HEK293 (cell line): ENCODE results near the gene PALD1.

ENCODE experiments used
- CTCF ChIA-PET: fragments of 350-600 bp; formaldehyde crosslinking; extraction: SDS; loops from one replicate; lab custom pipeline; 2021; ENCODE audit warnings: antibody characterized with exemption; lab: Yijun Ruan, JAX
- POLR2A ChIA-PET: fragments of 300-600 bp; formaldehyde crosslinking; extraction: SDS; loops from one replicate; lab custom pipeline; 2020; ENCODE audit warnings: antibody characterized with exemption, inconsistent platforms; lab: Yijun Ruan, JAX
- H3K27ac ChIP-seq: fragments of 200-500 bp; sonication (Bioruptor generic); 2 replicates; pipeline ENCODE4 v1.5.1; 2014; ENCODE audit warnings: low read depth, low read length, control low read depth, inconsistent platforms; ENCODE audit errors: extremely low read depth
- H3K36me3 ChIP-seq, 2 experiments: fragments of 200-500 bp in 1 of 2; sonication (Bioruptor generic) in 1 of 2; 1 replicate in 1 of 2; 2 replicates in 1 of 2; pipeline ENCODE4 v1.5.1; 2014 to 2017; ENCODE audit warnings: inconsistent platforms in 2 of 2, low read length in 2 of 2; ENCODE audit not compliant: control insufficient read depth in 2 of 2, insufficient read depth in 1 of 2
- H3K4me1 ChIP-seq: fragments of 200-500 bp; sonication (Bioruptor generic); 2 replicates; pipeline ENCODE4 v1.5.1; 2014; ENCODE audit warnings: mild to moderate bottlenecking, low read length, inconsistent platforms; ENCODE audit not compliant: control insufficient read depth, insufficient read depth
- H3K4me3 ChIP-seq: 2 replicates; pipeline ENCODE4 v1.5.1; 2011; ENCODE audit warnings: low read depth, mild to moderate bottlenecking, control low read depth, low read length, moderate library complexity
- H3K9me3 ChIP-seq: fragments of 200-500 bp; sonication (Bioruptor generic); 2 replicates; pipeline ENCODE4 v1.5.1; 2014; ENCODE audit warnings: low read depth, low read length, inconsistent platforms; ENCODE audit not compliant: control insufficient read depth, insufficient read depth
- CTCF ChIP-seq: fragments of 450-650 bp; formaldehyde crosslinking; IDR thresholded peaks from 2 replicates; pipeline ENCODE4 v1.5.1; 2016; ENCODE audit warnings: missing biosample characterization, missing genetic modification characterization
- EGR2 ChIP-seq: fragments of 450-650 bp; formaldehyde crosslinking; IDR thresholded peaks from 2 replicates; pipeline ENCODE4 v1.5.1; 2016; ENCODE audit warnings: low read depth, missing biosample characterization, missing genetic modification characterization
- GLIS1 ChIP-seq: fragments of 450-650 bp; formaldehyde crosslinking; IDR thresholded peaks from 2 replicates; pipeline ENCODE4 v1.5.1; 2016; ENCODE audit warnings: missing biosample characterization, missing genetic modification characterization
- GLIS2 ChIP-seq: fragments of 450-650 bp; formaldehyde crosslinking; IDR thresholded peaks from 2 replicates; pipeline ENCODE4 v1.5.1; 2016; ENCODE audit warnings: missing biosample characterization, missing genetic modification characterization
- HOXC10 ChIP-seq: sonication (generic); formaldehyde crosslinking; IDR thresholded peaks from 2 replicates; pipeline ENCODE4 v1.8.1; 2023; ENCODE audit warnings: mild to moderate bottlenecking, missing genetic modification reagents
- KLF1 ChIP-seq: fragments of 450-650 bp; formaldehyde crosslinking; IDR thresholded peaks from 2 replicates; pipeline ENCODE4 v1.5.1; 2016; ENCODE audit warnings: missing biosample characterization, missing genetic modification characterization
- KLF9 ChIP-seq: fragments of 450-650 bp; formaldehyde crosslinking; IDR thresholded peaks from 2 replicates; pipeline ENCODE4 v1.5.1; 2016; ENCODE audit warnings: missing biosample characterization, missing genetic modification characterization, low read depth
- PATZ1 ChIP-seq: fragments of 450-650 bp; formaldehyde crosslinking; IDR thresholded peaks from 2 replicates; pipeline ENCODE4 v1.5.1; 2016; ENCODE audit warnings: missing biosample characterization, missing genetic modification characterization
- PBX3 ChIP-seq: sonication (generic); formaldehyde crosslinking; IDR thresholded peaks from 2 replicates; pipeline ENCODE4 v1.8.1; 2022; ENCODE audit warnings: mild to moderate bottlenecking, moderate library complexity, missing genetic modification reagents
- PRDM1 ChIP-seq: fragments of 450-650 bp; formaldehyde crosslinking; IDR thresholded peaks from 2 replicates; pipeline ENCODE4; 2016; ENCODE audit warnings: missing biosample characterization, missing genetic modification characterization
- SP2 ChIP-seq: fragments of 450-650 bp; formaldehyde crosslinking; IDR thresholded peaks from 2 replicates; pipeline ENCODE4 v1.5.1; 2016; ENCODE audit warnings: missing biosample characterization, missing genetic modification characterization
- SP3 ChIP-seq: fragments of 450-650 bp; formaldehyde crosslinking; IDR thresholded peaks from 2 replicates; pipeline ENCODE4 v1.5.1; 2016; ENCODE audit warnings: missing biosample characterization, missing genetic modification characterization
- SP7 ChIP-seq: fragments of 450-650 bp; formaldehyde crosslinking; IDR thresholded peaks from 2 replicates; pipeline ENCODE4 v1.5.1; 2016; ENCODE audit warnings: missing biosample characterization, missing genetic modification characterization
- YY1 ChIP-seq: fragments of 450-650 bp; formaldehyde crosslinking; IDR thresholded peaks from 2 replicates; pipeline ENCODE4 v1.5.1; 2018; ENCODE audit warnings: missing biosample characterization, missing genetic modification characterization
- ZBTB49 ChIP-seq: fragments of 450-650 bp; formaldehyde crosslinking; IDR thresholded peaks from 2 replicates; pipeline ENCODE4 v1.5.1; 2016; ENCODE audit warnings: missing biosample characterization, missing genetic modification characterization, low read depth
- ZBTB7A ChIP-seq: fragments of 450-650 bp; formaldehyde crosslinking; IDR thresholded peaks from 2 replicates; pipeline ENCODE4 v1.5.1; 2016; ENCODE audit warnings: low read depth, missing biosample characterization, missing genetic modification characterization
- ZIC2 ChIP-seq: fragments of 450-650 bp; formaldehyde crosslinking; IDR thresholded peaks from 2 replicates; pipeline ENCODE4 v1.5.1; 2016; ENCODE audit warnings: missing biosample characterization, missing genetic modification characterization
- ZNF112 ChIP-seq: fragments of 450-650 bp; formaldehyde crosslinking; IDR thresholded peaks from 2 replicates; pipeline ENCODE4 v1.5.0; 2017; ENCODE audit warnings: missing biosample characterization, missing genetic modification characterization
- ZNF311 ChIP-seq: fragments of 450-650 bp; formaldehyde crosslinking; IDR thresholded peaks from 2 replicates; pipeline ENCODE4 v1.5.1; 2017; ENCODE audit warnings: missing biosample characterization, missing genetic modification characterization, borderline replicate concordance
- ZNF366 ChIP-seq: fragments of 450-650 bp; formaldehyde crosslinking; conservative IDR thresholded peaks from 2 replicates; pipeline ENCODE4 v1.5.1; 2016; ENCODE audit warnings: missing biosample characterization, missing genetic modification characterization
- ZNF423 ChIP-seq: fragments of 450-650 bp; formaldehyde crosslinking; IDR thresholded peaks from 2 replicates; pipeline ENCODE4 v1.5.1; 2016; ENCODE audit warnings: missing biosample characterization, missing genetic modification characterization
- ZNF549 ChIP-seq: fragments of 450-650 bp; IDR thresholded peaks from 2 replicates; pipeline ENCODE4 v1.5.1; 2018; ENCODE audit warnings: missing biosample characterization, missing genetic modification characterization, mild to moderate bottlenecking, inconsistent platforms, moderate library complexity
- ZNF571 ChIP-seq: fragments of 450-650 bp; formaldehyde crosslinking; IDR thresholded peaks from 2 replicates; pipeline ENCODE4 v1.5.0; 2017; ENCODE audit warnings: missing biosample characterization, missing genetic modification characterization
- ZNF600 ChIP-seq: fragments of 450-650 bp; formaldehyde crosslinking; IDR thresholded peaks from 2 replicates; pipeline ENCODE4 v1.5.1; 2016; ENCODE audit warnings: missing biosample characterization, missing genetic modification characterization
- ZNF621 ChIP-seq: fragments of 450-650 bp; formaldehyde crosslinking; IDR thresholded peaks from 2 replicates; pipeline ENCODE4 v1.5.1; 2017; ENCODE audit warnings: missing biosample characterization, missing genetic modification characterization
- ZNF629 ChIP-seq: fragments of 450-650 bp; formaldehyde crosslinking; IDR thresholded peaks from 2 replicates; pipeline ENCODE4 v1.5.1; 2017; ENCODE audit warnings: missing biosample characterization, missing genetic modification characterization
- ZNF654 ChIP-seq: fragments of 450-650 bp; formaldehyde crosslinking; IDR thresholded peaks from 2 replicates; pipeline ENCODE4 v1.5.1; 2016; ENCODE audit warnings: low read depth, missing biosample characterization, missing genetic modification characterization
- ZNF707 ChIP-seq: fragments of 450-650 bp; formaldehyde crosslinking; IDR thresholded peaks from 2 replicates; pipeline ENCODE4 v1.5.1; 2016; ENCODE audit warnings: missing biosample characterization, missing genetic modification characterization
- ZSCAN23 ChIP-seq: fragments of 450-650 bp; formaldehyde crosslinking; IDR thresholded peaks from 2 replicates; pipeline ENCODE4 v1.5.1; 2016; ENCODE audit warnings: missing biosample characterization, missing genetic modification characterization

The PALD1 gene

DNA sequence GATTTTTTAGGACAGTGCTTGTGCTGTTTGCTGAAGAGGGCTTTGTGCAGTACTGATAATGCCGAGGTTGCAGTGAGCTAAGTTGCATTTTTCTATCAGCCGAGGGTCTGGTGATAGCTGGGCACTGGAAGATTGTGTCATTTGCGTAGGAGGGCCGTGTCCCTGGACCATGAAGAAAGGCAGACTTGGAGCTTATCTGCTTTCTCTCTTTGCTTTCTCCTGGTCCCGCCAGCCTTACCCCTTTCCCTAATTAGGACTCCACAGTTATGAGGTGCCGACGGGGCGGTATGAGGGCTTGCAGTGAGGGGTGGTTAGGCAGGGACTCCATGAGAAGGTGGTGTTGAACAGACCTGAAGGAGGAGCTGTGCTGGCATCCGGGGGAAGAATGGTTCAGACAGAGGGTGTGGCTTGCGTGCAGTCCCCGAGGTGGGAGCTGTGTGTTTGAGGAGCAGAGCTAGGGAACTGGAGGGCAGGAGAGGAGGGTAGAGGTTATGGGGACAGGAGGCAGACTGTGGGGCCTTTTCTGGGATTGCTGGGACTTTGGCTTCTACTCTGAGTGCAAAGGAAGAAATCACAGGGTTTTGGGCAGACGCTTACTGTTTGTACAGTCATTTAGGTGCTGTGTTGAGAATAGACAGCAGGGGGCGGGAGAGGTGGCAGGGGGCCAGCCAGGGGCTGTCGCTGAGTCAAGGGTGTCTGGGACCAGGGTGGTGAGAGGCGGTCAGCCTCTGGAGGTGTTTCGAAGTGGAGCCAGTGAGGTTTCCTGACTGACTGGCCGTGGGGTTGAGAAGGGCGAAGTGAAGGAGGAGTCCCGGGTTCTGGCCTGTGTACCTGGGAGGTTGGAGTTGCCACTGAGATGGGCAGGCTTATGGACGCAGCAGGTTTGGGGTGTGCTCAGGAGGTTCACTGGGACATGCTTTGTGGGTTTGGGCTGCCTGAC is 80.6 kb downstream of the PALD1 start:
- H3K27ac ChIP-seq = no peak overlapping the region
- H3K4me3 ChIP-seq = no peak overlapping the region; the same call in 1 of the 2 replicates
- no peaks in the 10 kb centered on the region; the same call in 1 of the 2 replicates for H3K4me1 ChIP-seq
- ChIA-PET CTCF (interaction anchor here (0.5 to 5.3 kb wide), 36 partner anchors 8 to 1049 kb away, joined by 3 to 35 read pairs (median 4); no protein-coding TSS in a partner anchor), POLR2A (interaction anchor here (0.6 kb wide), 1 partner anchor 17 kb away, joined by 4 read pairs; no protein-coding TSS in a partner anchor)
- H3K9me3 ChIP-seq = no peaks in the 10 kb centered on the region
- H3K36me3 ChIP-seq = peaks cover 0 to 2% of the 10 kb centered on the region in 2 experiments; a peak in 1 of 3 replicates
- TF ChIP-seq PRDM1 (tag by site-specific recombination) (peak; percentile 78), ZNF311 (tag by site-specific recombination) (no peak), PBX3 (CRISPR knock-in tag) (no peak), ZNF112 (no peak), CTCF (tag by site-specific recombination) (peak; percentile 83), ZBTB49 (tag by site-specific recombination) (no peak), ZNF600 (peak; percentile 95), SP3 (peak; percentile 38), ZNF571 (tag by site-specific recombination) (no peak), PATZ1 (peak; percentile 68), ZNF654 (peak; percentile 38), YY1 (tag by site-specific recombination) (no peak), SP2 (tag by site-specific recombination) (0 out of 2 replicates have a peak, but pooled peaks have one; percentile 6), ZNF549 (no peak), HOXC10 (CRISPR knock-in tag) (no peak), GLIS2 (tag by site-specific recombination) (peak; percentile 70), KLF9 (tag by site-specific recombination) (peak; percentile 64), ZSCAN23 (no peak), ZIC2 (tag by site-specific recombination) (peak; percentile 45; the same call in 1 of the 2 replicates), ZNF423 (peak; percentile 60), ZBTB7A (tag by site-specific recombination) (0 out of 2 replicates have a peak, but pooled peaks have one; percentile 23), KLF1 (tag by site-specific recombination) (peak; percentile 40; the same call in 1 of the 2 replicates), EGR2 (tag by site-specific recombination) (peak; percentile 69), ZNF629 (tag by site-specific recombination) (0 out of 2 replicates have a peak, but pooled peaks have one; percentile 28), GLIS1 (tag by site-specific recombination) (peak; percentile 48; the same call in 1 of the 2 replicates), ZNF621 (tag by site-specific recombination) (no peak), ZNF366 (tag by site-specific recombination) (peak; percentile 40), ZNF707 (no peak), SP7 (0 out of 2 replicates have a peak, but pooled peaks have one; percentile 22)
